Gastrocnemius medialis (tissue), 4 donors: Measurements from ENCODE around the gene RBM7. TPM values are rescaled to one million over a fixed set of nuclear protein-coding genes. Genes with fewer than 3 reads are reported as not detected.

Experiments
- ATAC-seq, 2 donors: fragments of 150-250 bp; one replicate each; pipeline ENCODE4 v1.9.1; 2016
- DNase-seq, 2 donors: peaks; one replicate each; pipeline ENCODE4 v3.0.0-alpha.2; 2019
- H3K27ac ChIP-seq, 4 donors: fragments of 200-600 bp; sonication (generic); 1 replicate in 1 of 4; 2 replicates in 3 of 4; pipeline ENCODE4 v1.5.1; 2016 to 2018; ENCODE audit warnings: mild to moderate bottlenecking in 2 of 4, moderate library complexity in 1 of 4
- H3K27me3 ChIP-seq, 3 donors: fragments of 200-600 bp; sonication (generic) in 2 of 3; 1 replicate in 1 of 3; 2 replicates in 2 of 3; pipeline versions ENCODE4 v1.5.1 to v1.6.0; 2016 to 2019; ENCODE audit warnings: mild to moderate bottlenecking in 1 of 3, moderate library complexity in 1 of 3
- H3K36me3 ChIP-seq, 2 donors: fragments of 200-600 bp; sonication (generic) in 1 of 2; one replicate each; pipeline ENCODE4 v1.5.1; 2017 to 2018
- H3K4me1 ChIP-seq, 2 donors: fragments of 200-600 bp; sonication (generic) in 1 of 2; one replicate each; pipeline ENCODE4 v1.5.1; 2016 to 2017; ENCODE audit warnings: mild to moderate bottlenecking in 2 of 2
- H3K4me3 ChIP-seq, 4 donors: fragments of 200-600 bp; sonication (generic) in 3 of 4; 1 replicate in 1 of 4; 2 replicates in 3 of 4; pipeline ENCODE4 v1.5.1; 2016 to 2019; ENCODE audit warnings: mild to moderate bottlenecking in 2 of 4
- H3K9me3 ChIP-seq, 3 donors: fragments of 200-600 bp; sonication (generic) in 2 of 3; 1 replicate in 1 of 3; 2 replicates in 2 of 3; pipeline ENCODE4 v1.5.1; 2016 to 2019
- POLR2A ChIP-seq, 2 donors: fragments of 450-650 bp; IDR thresholded peaks; one replicate each; pipeline ENCODE4 v1.6.1; 2017; ENCODE audit warnings: antibody characterized with exemption in 2 of 2, mild to moderate bottlenecking in 2 of 2, moderate library complexity in 2 of 2
- in situ Hi-C, 4 donors: fragments of 200-750 bp; cut with MboI; loops; one replicate each; pipeline versions ENCODE4 v1.15.0 to v1.8.0; 2017; ENCODE audit warnings: low sequenced_read_pairs in 4 of 4
- intact Hi-C: fragments of 100-400 bp; cut with DNase I; formaldehyde crosslinking; loops from one replicate; pipeline ENCODE4 v1.15.1; 2023; ENCODE audit warnings: low total_unique reads
- total RNA-seq, 4 donors: library from RNA; depleted of rRNA; stranded (reverse); fragments of >200 nt; gene quantifications; one replicate each; pipeline versions ENCODE4 v1.1.0 to v1.2.3, GENCODE V29; 2016
- TF ChIP-seq, protein P1 (sequence below), 5 experiments: fragments of 450-650 bp in 3 of 5; fragments of 200-600 bp in 2 of 5; sonication (generic) in 2 of 5; IDR thresholded peaks in 4 of 5; conservative IDR thresholded peaks in 1 of 5; 1 replicate in 4 of 5; 2 replicates in 1 of 5; pipeline ENCODE4 v1.5.1; 2016 to 2019; ENCODE audit warnings: antibody characterized with exemption in 5 of 5, mild to moderate bottlenecking in 3 of 5, moderate library complexity in 3 of 5

RBM7 gene
- total RNA-seq, 4 donors from 2014 or later = 6.2 to 14.9 (median 11.6) TPM

DNA sequence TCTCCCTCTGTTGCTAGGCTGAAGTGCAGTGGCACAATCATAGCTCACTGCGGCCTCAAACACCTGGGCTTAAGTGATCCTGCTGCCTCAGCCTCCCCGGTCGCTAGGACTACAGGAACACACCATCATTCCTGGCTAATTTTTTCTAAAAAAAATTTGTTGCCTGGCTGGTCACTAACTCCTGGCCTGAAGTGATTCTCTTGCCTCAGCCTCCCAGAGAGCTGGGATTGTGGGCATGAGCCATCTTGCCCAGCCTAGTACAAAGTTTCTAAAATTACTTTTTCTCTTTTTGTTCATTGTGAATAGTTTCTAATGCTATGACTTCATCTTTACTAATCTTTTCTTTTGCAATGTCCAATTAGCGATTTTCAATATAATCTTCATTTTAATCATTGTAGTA is 12.5 kb downstream of the RBM7 start:
- DNase-seq (no peak), ATAC-seq (no peak)
- TF ChIP-seq, protein P1, sequence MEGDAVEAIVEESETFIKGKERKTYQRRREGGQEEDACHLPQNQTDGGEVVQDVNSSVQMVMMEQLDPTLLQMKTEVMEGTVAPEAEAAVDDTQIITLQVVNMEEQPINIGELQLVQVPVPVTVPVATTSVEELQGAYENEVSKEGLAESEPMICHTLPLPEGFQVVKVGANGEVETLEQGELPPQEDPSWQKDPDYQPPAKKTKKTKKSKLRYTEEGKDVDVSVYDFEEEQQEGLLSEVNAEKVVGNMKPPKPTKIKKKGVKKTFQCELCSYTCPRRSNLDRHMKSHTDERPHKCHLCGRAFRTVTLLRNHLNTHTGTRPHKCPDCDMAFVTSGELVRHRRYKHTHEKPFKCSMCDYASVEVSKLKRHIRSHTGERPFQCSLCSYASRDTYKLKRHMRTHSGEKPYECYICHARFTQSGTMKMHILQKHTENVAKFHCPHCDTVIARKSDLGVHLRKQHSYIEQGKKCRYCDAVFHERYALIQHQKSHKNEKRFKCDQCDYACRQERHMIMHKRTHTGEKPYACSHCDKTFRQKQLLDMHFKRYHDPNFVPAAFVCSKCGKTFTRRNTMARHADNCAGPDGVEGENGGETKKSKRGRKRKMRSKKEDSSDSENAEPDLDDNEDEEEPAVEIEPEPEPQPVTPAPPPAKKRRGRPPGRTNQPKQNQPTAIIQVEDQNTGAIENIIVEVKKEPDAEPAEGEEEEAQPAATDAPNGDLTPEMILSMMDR (IDR thresholded peaks at IDR 0.05 in 4 of 5, conservative IDR thresholded peaks at IDR 0.05 in 1 of 5) = no peak
- TF ChIP-seq POLR2A (IDR thresholded peaks at IDR 0.05) = no peak
- intact Hi-C loops (no loop called here), in situ Hi-C loops (no loop called here)
- Histone ChIP-seq H3K4me1 (no peaks in the 10 kb centered on the region), H3K9me3 (no peaks in the 10 kb centered on the region), H3K36me3 (peaks cover 0 to 36% of the 10 kb centered on the region in 2 donors), H3K27ac (no peak overlapping the region), H3K4me3 (no peak overlapping the region), H3K27me3 (no peaks in the 10 kb centered on the region)

DNA sequence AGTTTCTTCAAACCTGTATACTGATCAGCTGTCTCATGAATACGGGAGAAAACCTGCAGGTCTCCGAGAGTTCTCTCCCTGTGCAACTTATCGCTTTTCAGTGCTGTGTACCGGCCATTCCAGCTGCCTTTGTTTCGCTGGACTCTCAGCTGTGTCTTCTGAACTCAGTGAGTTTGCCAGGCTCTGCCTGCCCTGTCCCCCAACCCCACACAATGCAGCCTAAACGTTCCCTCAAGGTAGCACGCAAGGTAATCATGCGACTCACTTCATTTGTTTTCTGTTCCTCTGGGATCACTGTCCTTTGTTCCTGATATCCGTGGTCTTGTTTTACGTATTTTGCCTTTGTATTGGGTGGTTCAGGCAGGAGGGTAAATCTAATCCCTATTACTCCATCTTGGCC is 13.5 kb downstream of the RBM7 start:
- in situ Hi-C loops (no loop called here), intact Hi-C loops (no loop called here)
- ATAC-seq (no peak), DNase-seq (no peak)
- no peak overlapping the region for H3K27ac ChIP-seq
- no peaks in the 10 kb centered on the region for H3K4me1 ChIP-seq
- TF ChIP-seq, protein P1 (IDR thresholded peaks at IDR 0.05 in 4 of 5, conservative IDR thresholded peaks at IDR 0.05 in 1 of 5) = no peak
- TF ChIP-seq POLR2A (IDR thresholded peaks at IDR 0.05) = no peak
- H3K9me3 ChIP-seq = no peaks in the 10 kb centered on the region
- peaks cover 0 to 31% of the 10 kb centered on the region in 2 donors for H3K36me3 ChIP-seq
- H3K27me3 ChIP-seq = no peaks in the 10 kb centered on the region
- no peak overlapping the region for H3K4me3 ChIP-seq

DNA sequence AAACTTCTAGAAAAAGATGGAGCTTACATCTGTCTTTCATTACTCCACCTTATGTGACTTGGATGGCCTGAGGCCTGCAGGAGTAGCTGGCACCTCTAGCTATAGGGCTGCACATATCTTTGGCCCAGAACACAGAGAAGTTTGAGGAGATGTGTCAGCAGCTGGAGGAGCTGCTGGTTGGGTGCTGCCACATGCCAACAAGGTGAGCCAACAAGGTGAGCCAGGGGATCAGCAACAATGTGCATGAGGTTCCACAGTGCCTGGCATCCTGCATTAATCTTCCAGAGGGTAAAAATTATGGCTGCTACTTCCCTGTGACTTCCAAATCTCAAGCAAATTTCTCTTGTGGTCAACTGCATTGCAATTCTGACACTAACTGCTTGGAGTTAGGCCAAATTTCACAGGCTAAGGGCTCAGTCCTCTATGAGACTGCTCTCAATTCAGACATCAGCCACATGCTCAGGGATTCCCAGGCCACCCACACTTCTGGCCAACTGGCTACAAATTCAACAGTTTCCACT is 16.0 kb downstream of the RBM7 start:
- Histone ChIP-seq H3K4me3 (no peak overlapping the region), H3K36me3 (peaks cover 0 to 15% of the 10 kb centered on the region in 2 donors), H3K27ac (no peak overlapping the region), H3K9me3 (no peaks in the 10 kb centered on the region), H3K4me1 (no peaks in the 10 kb centered on the region), H3K27me3 (no peaks in the 10 kb centered on the region)
- no peak for DNase-seq
- TF ChIP-seq, protein P1 (IDR thresholded peaks at IDR 0.05 in 4 of 5, conservative IDR thresholded peaks at IDR 0.05 in 1 of 5) = no peak
- no peak for TF ChIP-seq POLR2A (IDR thresholded peaks at IDR 0.05)
- ATAC-seq = no peak
- intact Hi-C loops = no loop called here
- in situ Hi-C loops = no loop called here

DNA sequence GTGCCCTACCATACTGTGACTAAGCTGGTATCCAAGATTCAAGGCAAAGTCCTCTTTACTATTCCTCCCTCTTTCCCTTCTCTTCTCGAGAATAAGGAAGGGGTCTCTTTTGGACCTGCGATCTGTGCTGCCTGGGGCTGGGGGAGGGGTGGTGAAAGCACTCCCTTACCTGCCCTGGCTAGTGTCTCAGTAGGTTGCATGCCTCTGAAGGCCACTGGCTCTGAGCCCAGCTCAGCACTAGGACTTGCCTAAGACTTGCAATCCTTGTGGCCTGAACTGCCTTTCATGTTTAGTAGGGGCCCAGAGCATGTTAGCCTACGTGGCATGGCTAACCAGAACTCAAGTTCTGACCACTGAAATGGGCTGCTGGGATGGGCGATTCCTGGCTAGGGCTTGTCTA is 25.8 kb downstream of the RBM7 start:
- no peak overlapping the region for H3K27ac ChIP-seq
- in situ Hi-C loops (no loop called here), intact Hi-C loops (no loop called here)
- no peak for TF ChIP-seq POLR2A (IDR thresholded peaks at IDR 0.05)
- TF ChIP-seq, protein P1 (IDR thresholded peaks at IDR 0.05 in 4 of 5, conservative IDR thresholded peaks at IDR 0.05 in 1 of 5) = no peak
- no peak for DNase-seq
- no peak for ATAC-seq
- no peak overlapping the region for H3K4me3 ChIP-seq
- peaks cover 0 to 3% of the 10 kb centered on the region in 2 donors for H3K36me3 ChIP-seq
- H3K9me3 ChIP-seq = no peaks in the 10 kb centered on the region
- no peaks in the 10 kb centered on the region for H3K4me1 ChIP-seq
- H3K27me3 ChIP-seq = no peaks in the 10 kb centered on the region

DNA sequence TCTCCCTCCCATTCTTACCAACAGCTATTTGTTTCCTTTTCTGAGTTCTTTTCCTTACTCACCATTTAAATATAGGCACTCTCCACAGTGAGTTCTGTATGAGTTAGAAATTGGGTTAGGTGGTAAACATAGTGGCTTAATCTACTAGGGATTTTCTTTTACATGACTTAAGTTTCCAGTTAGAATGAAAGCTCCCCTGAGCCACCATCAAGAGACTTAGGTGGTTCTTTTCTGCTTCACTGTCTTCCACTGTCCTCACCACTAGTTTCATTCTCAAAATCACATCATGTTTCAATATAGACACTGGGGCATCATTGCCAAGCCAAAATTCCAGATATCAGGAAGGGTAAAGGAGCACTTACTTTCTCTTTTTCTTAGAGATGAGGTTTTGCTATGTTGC is 29.8 kb downstream of the RBM7 start:
- no peaks in the 10 kb centered on the region for H3K4me1 ChIP-seq
- no peak for TF ChIP-seq POLR2A (IDR thresholded peaks at IDR 0.05)
- TF ChIP-seq, protein P1 (IDR thresholded peaks at IDR 0.05 in 4 of 5, conservative IDR thresholded peaks at IDR 0.05 in 1 of 5) = no peak
- no peak for ATAC-seq
- intact Hi-C loops = no loop called here
- DNase-seq = no peak
- H3K4me3 ChIP-seq = no peak overlapping the region
- no peak overlapping the region for H3K27ac ChIP-seq
- in situ Hi-C loops = loop anchor here in 1 of 4 donors (10.0 kb wide), 1 partner anchor 85 kb away; no protein-coding TSS in a partner anchor
- peaks cover 0 to 2% of the 10 kb centered on the region in 2 donors for H3K36me3 ChIP-seq
- H3K9me3 ChIP-seq = no peaks in the 10 kb centered on the region
- no peaks in the 10 kb centered on the region for H3K27me3 ChIP-seq
